GM20000 (cell line): ENCODE measurements around the gene RTL10.

Experiments
- DNase-seq: peaks from one replicate; pipeline ENCODE4 v3.0.0; 2012; ENCODE audit warnings: low spot score
- TF ChIP-seq, protein P1 (sequence below): IDR thresholded peaks from 2 replicates; pipeline ENCODE4 v1.5.1; 2012; ENCODE audit warnings: mild to moderate bottlenecking, control low read depth; ENCODE audit errors: extremely low read depth, missing control alignments

Gene RTL10

DNA sequence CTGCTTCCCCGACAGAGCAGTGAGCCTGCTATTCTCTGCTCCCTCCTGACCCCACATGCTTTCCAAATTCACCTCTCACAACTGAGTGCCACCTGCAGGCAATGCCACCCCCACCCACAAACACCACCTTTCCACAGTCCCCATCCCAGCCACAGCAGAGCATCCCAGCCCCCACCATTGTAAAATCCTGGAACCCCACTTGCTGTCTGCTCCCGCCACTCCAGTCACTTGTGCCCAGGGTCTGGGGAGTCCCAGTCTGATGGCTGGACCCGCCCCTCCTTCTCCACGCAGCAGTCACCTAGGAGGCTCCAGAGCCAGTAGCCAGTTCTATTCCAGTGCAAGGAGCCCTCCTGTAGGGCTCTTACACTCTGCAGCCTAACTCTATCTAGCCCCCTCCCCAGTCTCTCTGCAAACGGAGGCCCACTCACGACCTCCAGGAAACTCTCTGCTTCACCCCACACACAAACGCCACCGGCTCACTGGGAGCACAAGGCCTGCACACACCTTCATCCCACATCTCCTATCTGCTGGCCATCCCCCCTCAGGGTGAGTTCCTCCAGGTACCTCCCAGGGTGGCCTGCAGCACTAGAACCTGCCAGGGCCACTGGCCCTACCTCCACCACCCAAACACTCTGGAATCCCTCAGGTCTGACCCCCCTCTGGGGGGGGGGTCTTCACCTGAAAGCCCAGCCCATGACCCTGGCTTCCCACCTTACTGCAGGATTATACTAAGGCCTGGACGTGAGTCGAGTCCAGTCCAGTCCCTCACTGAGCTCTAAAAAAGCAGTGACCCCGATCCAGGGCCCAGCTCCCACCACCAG, 1.4 kb downstream of the RTL10 start:
- TF ChIP-seq, protein P1, sequence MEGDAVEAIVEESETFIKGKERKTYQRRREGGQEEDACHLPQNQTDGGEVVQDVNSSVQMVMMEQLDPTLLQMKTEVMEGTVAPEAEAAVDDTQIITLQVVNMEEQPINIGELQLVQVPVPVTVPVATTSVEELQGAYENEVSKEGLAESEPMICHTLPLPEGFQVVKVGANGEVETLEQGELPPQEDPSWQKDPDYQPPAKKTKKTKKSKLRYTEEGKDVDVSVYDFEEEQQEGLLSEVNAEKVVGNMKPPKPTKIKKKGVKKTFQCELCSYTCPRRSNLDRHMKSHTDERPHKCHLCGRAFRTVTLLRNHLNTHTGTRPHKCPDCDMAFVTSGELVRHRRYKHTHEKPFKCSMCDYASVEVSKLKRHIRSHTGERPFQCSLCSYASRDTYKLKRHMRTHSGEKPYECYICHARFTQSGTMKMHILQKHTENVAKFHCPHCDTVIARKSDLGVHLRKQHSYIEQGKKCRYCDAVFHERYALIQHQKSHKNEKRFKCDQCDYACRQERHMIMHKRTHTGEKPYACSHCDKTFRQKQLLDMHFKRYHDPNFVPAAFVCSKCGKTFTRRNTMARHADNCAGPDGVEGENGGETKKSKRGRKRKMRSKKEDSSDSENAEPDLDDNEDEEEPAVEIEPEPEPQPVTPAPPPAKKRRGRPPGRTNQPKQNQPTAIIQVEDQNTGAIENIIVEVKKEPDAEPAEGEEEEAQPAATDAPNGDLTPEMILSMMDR = no peak
- DNase-seq = no peak

GRCh38 chr22:19852177-19852781, 2.4 kb downstream of the RTL10 start:
- TF ChIP-seq, protein P1 = no peak
- no peak for DNase-seq

- TF ChIP-seq, protein P1 = no peak
- DNase-seq = no peak
Measured at GRCh38 chr22:19851291-19852176, 3.1 kb downstream of the RTL10 start.

- no peak for DNase-seq
- TF ChIP-seq, protein P1 = no peak
Measured at GRCh38 chr22:19850763-19851109, 3.9 kb downstream of the RTL10 start.

GRCh38 chr22:19849835-19850762, 4.6 kb downstream of the RTL10 start:
- DNase-seq = no peak
- TF ChIP-seq, protein P1 = no peak

DNA sequence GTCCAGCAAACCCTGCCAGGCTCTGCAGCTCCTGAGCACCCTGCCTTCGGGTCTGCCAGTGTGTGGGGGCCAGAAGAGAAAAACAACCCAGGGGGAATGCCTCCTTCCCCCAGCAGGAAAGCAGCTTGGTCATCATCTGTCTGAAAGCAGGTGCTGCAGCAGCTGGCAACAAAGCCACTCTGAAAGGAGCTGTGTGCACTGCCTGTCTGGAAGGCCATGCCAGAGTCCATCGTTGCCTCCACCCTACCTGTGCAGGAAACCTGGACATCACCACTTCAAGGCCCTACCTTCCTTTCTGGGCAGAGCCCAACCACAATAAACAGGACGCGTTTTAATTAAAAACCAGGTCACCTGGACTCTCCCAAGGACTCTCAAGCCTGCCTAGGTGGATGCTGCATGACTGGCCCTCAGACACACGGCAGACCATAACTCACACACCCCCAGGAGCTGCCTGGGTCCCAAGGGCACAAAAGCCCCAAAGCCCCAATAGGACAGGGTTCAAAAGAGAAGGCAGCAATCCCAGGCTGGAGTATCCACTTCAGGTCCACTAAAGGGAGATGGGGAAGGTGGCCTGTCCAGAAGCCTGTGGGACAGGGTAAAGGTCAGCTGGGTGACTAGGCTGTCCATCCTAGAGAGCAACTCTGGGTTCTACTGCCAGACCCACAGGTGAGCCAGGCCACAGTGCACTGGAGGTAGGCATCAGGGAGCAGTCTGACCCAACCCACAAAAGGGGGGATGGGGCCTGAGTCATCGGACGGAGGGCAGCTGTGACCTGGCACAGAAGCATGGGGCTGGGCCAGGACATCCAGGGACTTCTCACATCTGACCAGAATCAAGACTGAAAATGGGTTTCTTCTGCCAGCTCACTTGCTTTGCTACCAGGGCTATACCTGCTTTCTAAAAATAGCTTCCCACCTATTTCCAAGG, 6.1 kb downstream of the RTL10 start:
- DNase-seq = no peak
- TF ChIP-seq, protein P1 = no peak
